Spleen (tissue), 11 donors: ENCODE data around the gene PTPRCAP. TPM values are rescaled to one million over a fixed set of nuclear protein-coding genes. Genes with fewer than 3 reads are reported as not detected.

Experiments
- DNase-seq: peaks from one replicate; pipeline ENCODE4 v3.0.0-alpha.2; 2020
- H3K27ac ChIP-seq, 8 donors: fragments of 200-600 bp; sonication (generic) in 7 of 8; 1 replicate in 4 of 8; 2 replicates in 4 of 8; pipeline versions ENCODE4 v1.5.0 to v1.8.0; 2016 to 2021; ENCODE audit warnings: inconsistent platforms in 4 of 8, mild to moderate bottlenecking in 4 of 8, moderate library complexity in 1 of 8
- H3K27me3 ChIP-seq, 7 donors: fragments of 200-600 bp; sonication (generic) in 6 of 7; replicated peaks in 1 of 7; 1 replicate in 4 of 7; 2 replicates in 3 of 7; pipeline versions ENCODE4 v1.5.0 to v1.8.0; 2016 to 2021; ENCODE audit warnings: inconsistent platforms in 3 of 7, mild to moderate bottlenecking in 1 of 7
- H3K36me3 ChIP-seq, 6 donors: fragments of 200-600 bp; sonication (generic) in 5 of 6; 1 replicate in 4 of 6; 2 replicates in 2 of 6; pipeline versions ENCODE4 v1.5.0 to v1.8.0; 2016 to 2021; ENCODE audit warnings: inconsistent platforms in 2 of 6
- H3K4me1 ChIP-seq, 6 donors: fragments of 200-600 bp; sonication (generic) in 5 of 6; 1 replicate in 3 of 6; 2 replicates in 3 of 6; pipeline versions ENCODE4 v1.5.0 to v1.8.0; 2016 to 2021; ENCODE audit warnings: inconsistent platforms in 3 of 6
- H3K4me3 ChIP-seq, 8 donors: fragments of 200-600 bp; sonication (generic) in 7 of 8; 1 replicate in 4 of 8; 2 replicates in 4 of 8; pipeline versions ENCODE4 v1.5.0 to v1.8.0; 2016 to 2021; ENCODE audit warnings: inconsistent platforms in 4 of 8, mild to moderate bottlenecking in 4 of 8, moderate library complexity in 2 of 8
- H3K9me3 ChIP-seq, 8 donors: fragments of 200-600 bp; sonication (generic) in 7 of 8; 1 replicate in 4 of 8; 2 replicates in 4 of 8; pipeline versions ENCODE4 v1.5.0 to v1.8.0; 2016 to 2021; ENCODE audit warnings: inconsistent platforms in 4 of 8
- POLR2A ChIP-seq, 3 donors: fragments of 450-650 bp; IDR thresholded peaks; one replicate each; pipeline ENCODE4 v1.5.1; 2017; ENCODE audit warnings: antibody characterized with exemption in 3 of 3, mild to moderate bottlenecking in 1 of 3
- POLR2AphosphoS5 ChIP-seq, 3 donors: sonication (generic); formaldehyde crosslinking; IDR thresholded peaks; one replicate each; pipeline ENCODE4 v1.5.1; 2017; ENCODE audit warnings: antibody characterized with exemption in 3 of 3
- WGBS, 5 donors: extraction: QIAGEN DNeasy Blood & Tissue Kit in 3 of 5; methylation state at CpG; one replicate each; pipeline versions ENCODE4 v1.1.5 to v1.1.7; 2013 to 2018; 5-methylcytosine and 5-hydroxymethylcytosine counted together
- intact Hi-C: fragments of 100-400 bp; cut with DNase I; formaldehyde crosslinking; loops from one replicate; pipeline ENCODE4 v1.15.0; 2023; ENCODE audit warnings: low total_unique reads
- polyA plus RNA-seq, 3 donors: library from polyadenylated mRNA; stranded (reverse); fragments of 200-250 nt; gene quantifications; one replicate each; pipeline ENCODE4 v1.2.1, GENCODE V29; 2013
- total RNA-seq, 7 donors: library from RNA; depleted of rRNA in 3 of 7; stranded (reverse); fragments of >200 nt in 3 of 7; fragmentation: NEBNext Ultra II Directional in 4 of 7; extraction: Animal tissue kit (Norgen Biotek cat#: 25700) in 4 of 7; gene quantifications; one replicate each; pipeline versions ENCODE4 v1.1.0 to v1.2.1, GENCODE V29; 2016 to 2021
- TF ChIP-seq, protein P1 (sequence below), 11 experiments: fragments of 200-600 bp in 7 of 11; fragments of 450-650 bp in 4 of 11; sonication (generic) in 4 of 11; IDR thresholded peaks in 8 of 11; conservative IDR thresholded peaks in 3 of 11; 1 replicate in 7 of 11; 2 replicates in 4 of 11; pipeline versions ENCODE4 v1.4.0 to v1.8.0; 2016 to 2021; ENCODE audit warnings: antibody characterized with exemption in 11 of 11, inconsistent platforms in 4 of 11, mild to moderate bottlenecking in 1 of 11
- donor health status: healthy with polysubstance abuse.
- donor health status: DM: no; HTN: no; CAD: no; lungs with moderate emphysema.
- donor health status: DM: no; HTN: no; CAD: no.
- donor health status: Bipolar disorder and iron deficiency.
- donor health status: healthy.
- donor health status: DM: no; HTN: no; CAD: no.
- donor health status: DM: yes; HTN: yes; CAD: no.

The PTPRCAP gene
- total and polyA plus RNA-seq, 10 donors, result 119 to 557 (median 238) TPM

DNA sequence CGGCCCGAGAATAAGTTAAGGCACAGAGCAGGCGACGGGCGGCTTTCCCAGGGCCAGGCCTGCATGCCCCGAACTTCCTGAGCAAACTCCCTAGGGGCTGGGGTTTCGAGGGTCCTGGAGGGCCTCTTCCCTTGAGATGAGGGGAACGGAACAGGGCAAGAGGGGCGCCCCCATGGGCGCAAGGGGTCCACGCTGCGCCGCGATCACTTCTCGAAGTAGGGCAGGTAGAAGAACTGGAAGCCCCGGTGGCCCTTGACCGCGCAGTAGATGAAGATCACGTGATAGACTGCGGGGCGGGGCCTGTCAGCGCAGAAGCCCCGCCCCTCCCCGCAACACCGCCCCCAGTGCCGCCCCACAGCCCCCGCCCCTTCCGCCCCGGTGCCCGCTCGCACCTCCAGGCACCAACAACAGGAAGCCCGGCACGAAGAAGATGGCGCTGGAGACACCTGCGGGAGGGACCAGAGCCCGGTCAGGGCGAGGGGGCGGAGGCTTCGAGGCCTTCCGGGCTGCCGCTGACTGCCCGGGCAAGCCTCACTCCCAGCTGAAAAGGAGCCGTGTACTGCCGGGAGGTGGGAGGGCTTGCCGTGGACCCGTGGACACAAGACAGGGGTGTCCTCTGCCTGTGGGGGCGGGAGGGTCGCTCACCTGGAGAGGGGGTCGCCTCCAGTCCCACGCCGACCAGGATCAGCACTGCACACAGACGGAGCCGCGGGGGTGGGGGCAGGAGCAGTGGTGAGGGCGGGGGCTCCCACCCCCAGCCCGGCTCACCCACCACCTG lies 27.1 kb upstream of the PTPRCAP start:
- peak; percentile 99 for DNase-seq
- peak overlapping the region; percentile 23 to 82 (median 56) for H3K4me3 ChIP-seq
- no peaks in the 10 kb centered on the region for H3K9me3 ChIP-seq
- TF ChIP-seq, protein P1, sequence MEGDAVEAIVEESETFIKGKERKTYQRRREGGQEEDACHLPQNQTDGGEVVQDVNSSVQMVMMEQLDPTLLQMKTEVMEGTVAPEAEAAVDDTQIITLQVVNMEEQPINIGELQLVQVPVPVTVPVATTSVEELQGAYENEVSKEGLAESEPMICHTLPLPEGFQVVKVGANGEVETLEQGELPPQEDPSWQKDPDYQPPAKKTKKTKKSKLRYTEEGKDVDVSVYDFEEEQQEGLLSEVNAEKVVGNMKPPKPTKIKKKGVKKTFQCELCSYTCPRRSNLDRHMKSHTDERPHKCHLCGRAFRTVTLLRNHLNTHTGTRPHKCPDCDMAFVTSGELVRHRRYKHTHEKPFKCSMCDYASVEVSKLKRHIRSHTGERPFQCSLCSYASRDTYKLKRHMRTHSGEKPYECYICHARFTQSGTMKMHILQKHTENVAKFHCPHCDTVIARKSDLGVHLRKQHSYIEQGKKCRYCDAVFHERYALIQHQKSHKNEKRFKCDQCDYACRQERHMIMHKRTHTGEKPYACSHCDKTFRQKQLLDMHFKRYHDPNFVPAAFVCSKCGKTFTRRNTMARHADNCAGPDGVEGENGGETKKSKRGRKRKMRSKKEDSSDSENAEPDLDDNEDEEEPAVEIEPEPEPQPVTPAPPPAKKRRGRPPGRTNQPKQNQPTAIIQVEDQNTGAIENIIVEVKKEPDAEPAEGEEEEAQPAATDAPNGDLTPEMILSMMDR (IDR thresholded peaks at IDR 0.05 in 8 of 11, conservative IDR thresholded peaks at IDR 0.05 in 3 of 11), result peak in 2 of 11 experiments; percentile 11 to 22
- TF ChIP-seq POLR2AphosphoS5 (IDR thresholded peaks at IDR 0.05), result peak; percentile 87 to 92 (median 91)
- TF ChIP-seq POLR2A (IDR thresholded peaks at IDR 0.05), result peak in 2 of 3 donors; percentile 7 to 65
- WGBS, 5 donors, result 5 to 16% (median 6%) methylated on average over 11 to 56 of the region's 56 CpGs
- intact Hi-C loops, result no loop called here
- H3K36me3 ChIP-seq, result peaks cover 0 to 11% (median 0%) of the 10 kb centered on the region in 6 donors
- H3K27ac ChIP-seq, result peak overlapping the region; percentile 89 to 98 (median 95)
- H3K4me1 ChIP-seq, result peaks cover 27 to 94% (median 57%) of the 10 kb centered on the region in 6 donors
- no peaks in the 10 kb centered on the region for H3K27me3 ChIP-seq

DNA sequence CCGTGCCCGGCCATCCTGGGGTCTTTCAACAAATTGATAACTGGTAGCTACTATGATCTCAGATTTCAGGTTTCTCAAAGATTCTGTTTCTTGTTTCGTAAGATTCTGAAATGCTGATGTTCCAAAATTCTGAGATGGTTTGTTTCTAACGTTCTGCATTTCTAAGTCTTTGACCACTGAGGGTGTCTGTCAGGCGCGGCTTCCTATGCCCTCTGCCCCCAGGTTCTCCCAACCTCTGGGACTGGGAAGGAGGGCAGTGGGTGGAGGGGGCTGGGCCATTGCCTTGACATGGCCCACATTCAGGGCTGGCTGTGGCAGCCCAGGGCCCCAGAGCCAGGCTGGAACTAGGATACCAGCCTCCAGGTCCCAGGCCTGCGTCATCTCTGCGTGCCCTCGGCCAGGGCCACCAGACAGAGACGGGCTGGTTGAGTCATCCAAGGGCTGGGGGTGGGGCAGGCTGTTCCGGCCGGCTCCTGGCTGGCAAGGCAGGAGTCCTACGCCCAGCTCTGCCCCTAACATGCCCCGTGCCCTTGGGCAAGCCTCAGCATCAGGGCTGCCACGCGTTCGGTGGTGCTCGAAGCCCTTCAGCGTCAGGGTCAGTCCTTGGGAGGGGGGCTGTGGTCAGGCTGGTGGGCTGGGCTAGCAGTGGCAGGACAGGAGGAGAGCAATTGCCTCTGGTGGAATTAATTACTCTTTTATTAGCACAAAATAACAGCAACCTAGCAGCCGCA lies 26.4 kb upstream of the PTPRCAP start:
- Histone ChIP-seq H3K4me3 (peak overlapping the region in 7 of 8 donors; percentile 41 to 82 (median 57)), H3K27me3 (no peaks in the 10 kb centered on the region), H3K4me1 (peaks cover 27 to 97% (median 54%) of the 10 kb centered on the region in 6 donors), H3K9me3 (no peaks in the 10 kb centered on the region), H3K27ac (peak overlapping the region; percentile 89 to 98 (median 95)), H3K36me3 (peaks cover 0 to 11% (median 0%) of the 10 kb centered on the region in 6 donors)
- intact Hi-C loops, result no loop called here
- peak; percentile 92 for DNase-seq
- 54 to 84% (median 68%) methylated on average over 13 to 20 of the region's 20 CpGs for WGBS, 5 donors
- TF ChIP-seq POLR2AphosphoS5 (IDR thresholded peaks at IDR 0.05) (peak; percentile 44 to 83 (median 61)), POLR2A (IDR thresholded peaks at IDR 0.05) (no peak)

DNA sequence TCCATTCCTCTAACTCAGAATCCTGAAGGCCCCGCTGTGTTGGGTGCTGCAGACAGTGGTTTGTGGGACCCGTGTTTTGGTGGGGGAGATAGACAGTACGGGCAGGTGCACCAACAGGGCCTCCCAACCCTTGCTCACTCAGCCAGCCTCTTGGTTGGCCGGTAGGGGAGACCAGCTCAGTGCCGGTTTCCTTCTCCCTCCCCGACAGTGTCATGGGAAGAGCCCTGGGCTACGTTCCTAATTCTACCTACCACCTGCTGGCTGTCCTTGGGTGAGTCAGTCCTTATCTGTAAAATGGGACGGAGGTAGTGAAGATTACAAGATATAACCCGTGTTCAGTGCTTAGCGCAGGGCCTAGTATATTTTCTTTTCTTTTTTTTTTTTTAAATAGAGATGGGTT lies 25.7 kb upstream of the PTPRCAP start:
- intact Hi-C loops, result no loop called here
- peaks cover 0 to 11% (median 0%) of the 10 kb centered on the region in 6 donors for H3K36me3 ChIP-seq
- peaks cover 24 to 97% (median 47%) of the 10 kb centered on the region in 6 donors for H3K4me1 ChIP-seq
- no peaks in the 10 kb centered on the region for H3K9me3 ChIP-seq
- no peak overlapping the region for H3K4me3 ChIP-seq
- peak overlapping the region; percentile 89 to 98 (median 95) for H3K27ac ChIP-seq
- no peak for DNase-seq
- 87 to 95% (median 94%) methylated on average over 9 to 10 of the region's 10 CpGs for WGBS, 5 donors
- H3K27me3 ChIP-seq, result no peaks in the 10 kb centered on the region
- TF ChIP-seq POLR2A (IDR thresholded peaks at IDR 0.05) (no peak), POLR2AphosphoS5 (IDR thresholded peaks at IDR 0.05) (no peak)
- TF ChIP-seq, protein P1 (IDR thresholded peaks at IDR 0.05 in 8 of 11, conservative IDR thresholded peaks at IDR 0.05 in 3 of 11), result no peak

DNA sequence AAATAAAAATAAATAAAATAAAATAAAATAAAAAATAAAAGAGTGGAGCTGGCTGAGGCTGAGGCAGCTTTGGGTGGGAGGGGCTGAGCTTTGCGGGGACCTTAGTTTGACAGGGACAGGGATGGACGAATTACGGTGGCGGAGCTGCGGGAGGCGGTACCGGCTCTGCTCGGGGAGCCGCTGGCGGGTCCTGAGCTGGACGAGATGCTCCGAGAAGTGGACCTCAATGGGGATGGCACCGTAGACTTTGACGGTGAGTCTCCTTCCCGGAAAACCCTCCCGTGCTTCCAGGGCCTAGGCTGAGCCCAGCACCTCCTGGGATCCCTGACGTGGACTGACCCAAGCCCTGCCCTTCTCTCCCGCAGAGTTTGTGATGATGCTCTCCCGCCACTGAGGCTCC lies 20.8 kb upstream of the PTPRCAP start:
- WGBS, 5 donors, result 89 to 96% (median 95%) methylated on average over 17 to 19 of the region's 19 CpGs
- Histone ChIP-seq H3K4me3 (no peak overlapping the region), H3K36me3 (no peaks in the 10 kb centered on the region), H3K4me1 (peaks cover 0 to 88% (median 10%) of the 10 kb centered on the region in 6 donors), H3K9me3 (no peaks in the 10 kb centered on the region), H3K27ac (peak overlapping the region in 5 of 8 donors; percentile 48 to 90 (median 84)), H3K27me3 (no peaks in the 10 kb centered on the region)
- intact Hi-C loops, result no loop called here
- no peak for DNase-seq
- TF ChIP-seq POLR2A (IDR thresholded peaks at IDR 0.05) (no peak), POLR2AphosphoS5 (IDR thresholded peaks at IDR 0.05) (no peak)
- TF ChIP-seq, protein P1 (IDR thresholded peaks at IDR 0.05 in 8 of 11, conservative IDR thresholded peaks at IDR 0.05 in 3 of 11), result no peak
